Measurements from ENCODE around the gene UNC5CL.

The UNC5CL gene

GRCh38 chr6:41040940-41041536 is 2.0 kb upstream of the UNC5CL start:
- no peak for DNase-seq
- Histone ChIP-seq H3K36me3 (ENCODE audit: control insufficient read depth, insufficient read depth, low read length) (no peaks in the 10 kb centered on the region), H3K27me3 (replicated peaks; ENCODE audit: control insufficient read depth, insufficient read depth, low read length, poor library complexity, severe bottlenecking) (no peaks in the 10 kb centered on the region), H3K27ac (ENCODE audit: insufficient read depth, low read length, poor library complexity, severe bottlenecking) (no peak overlapping the region), H3K4me3 (ENCODE audit: insufficient read depth, low read depth, low read length, poor library complexity, severe bottlenecking) (no peak overlapping the region), H3K4me1 (ENCODE audit: control insufficient read depth, insufficient read depth, low read length, poor library complexity, severe bottlenecking) (no peaks in the 10 kb centered on the region), H3K9me3 (ENCODE audit: control insufficient read depth, low read length) (no peaks in the 10 kb centered on the region)

GRCh38 chr6:41040101-41040939 is 1.3 kb upstream of the UNC5CL start:
- Histone ChIP-seq H3K36me3 (ENCODE audit: control insufficient read depth, insufficient read depth, low read length) (no peaks in the 10 kb centered on the region), H3K4me1 (ENCODE audit: control insufficient read depth, insufficient read depth, low read length, poor library complexity, severe bottlenecking) (no peaks in the 10 kb centered on the region), H3K9me3 (ENCODE audit: control insufficient read depth, low read length) (no peaks in the 10 kb centered on the region), H3K4me3 (ENCODE audit: insufficient read depth, low read depth, low read length, poor library complexity, severe bottlenecking) (no peak overlapping the region), H3K27ac (ENCODE audit: insufficient read depth, low read length, poor library complexity, severe bottlenecking) (no peak overlapping the region), H3K27me3 (replicated peaks; ENCODE audit: control insufficient read depth, insufficient read depth, low read length, poor library complexity, severe bottlenecking) (no peaks in the 10 kb centered on the region)
- DNase-seq, result no peak

GRCh38 chr6:41038205-41038604 is 816 bp downstream of the UNC5CL start:
- no peaks in the 10 kb centered on the region for H3K36me3 ChIP-seq (ENCODE audit: control insufficient read depth, insufficient read depth, low read length)
- no peak overlapping the region for H3K27ac ChIP-seq (ENCODE audit: insufficient read depth, low read length, poor library complexity, severe bottlenecking)
- H3K9me3 ChIP-seq (ENCODE audit: control insufficient read depth, low read length), result no peaks in the 10 kb centered on the region
- no peak for DNase-seq
- no peaks in the 10 kb centered on the region for H3K27me3 ChIP-seq (replicated peaks; ENCODE audit: control insufficient read depth, insufficient read depth, low read length, poor library complexity, severe bottlenecking)
- no peaks in the 10 kb centered on the region for H3K4me1 ChIP-seq (ENCODE audit: control insufficient read depth, insufficient read depth, low read length, poor library complexity, severe bottlenecking)
- no peak overlapping the region for H3K4me3 ChIP-seq (ENCODE audit: insufficient read depth, low read depth, low read length, poor library complexity, severe bottlenecking)

- no peak for DNase-seq
- H3K4me1 ChIP-seq (ENCODE audit: control insufficient read depth, insufficient read depth, low read length, poor library complexity, severe bottlenecking), result no peaks in the 10 kb centered on the region
- no peaks in the 10 kb centered on the region for H3K36me3 ChIP-seq (ENCODE audit: control insufficient read depth, insufficient read depth, low read length)
- H3K27me3 ChIP-seq (replicated peaks; ENCODE audit: control insufficient read depth, insufficient read depth, low read length, poor library complexity, severe bottlenecking), result no peaks in the 10 kb centered on the region
- H3K9me3 ChIP-seq (ENCODE audit: control insufficient read depth, low read length), result no peaks in the 10 kb centered on the region
- H3K27ac ChIP-seq (ENCODE audit: insufficient read depth, low read length, poor library complexity, severe bottlenecking), result no peak overlapping the region
- H3K4me3 ChIP-seq (ENCODE audit: insufficient read depth, low read depth, low read length, poor library complexity, severe bottlenecking), result no peak overlapping the region
These were observed 1.7 kb downstream of the UNC5CL start for GRCh38 chr6:41037107-41037900.

- Histone ChIP-seq H3K27me3 (replicated peaks; ENCODE audit: control insufficient read depth, insufficient read depth, low read length, poor library complexity, severe bottlenecking) (no peaks in the 10 kb centered on the region), H3K9me3 (ENCODE audit: control insufficient read depth, low read length) (no peaks in the 10 kb centered on the region), H3K27ac (ENCODE audit: insufficient read depth, low read length, poor library complexity, severe bottlenecking) (no peak overlapping the region), H3K4me1 (ENCODE audit: control insufficient read depth, insufficient read depth, low read length, poor library complexity, severe bottlenecking) (no peaks in the 10 kb centered on the region), H3K36me3 (ENCODE audit: control insufficient read depth, insufficient read depth, low read length) (no peaks in the 10 kb centered on the region), H3K4me3 (ENCODE audit: insufficient read depth, low read depth, low read length, poor library complexity, severe bottlenecking) (no peak overlapping the region)
- no peak for DNase-seq
These were observed 2.4 kb downstream of the UNC5CL start for GRCh38 chr6:41036601-41037000.

GRCh38 chr6:41036186-41036585 is 2.8 kb downstream of the UNC5CL start:
- Histone ChIP-seq H3K36me3 (ENCODE audit: control insufficient read depth, insufficient read depth, low read length) (no peaks in the 10 kb centered on the region), H3K27me3 (replicated peaks; ENCODE audit: control insufficient read depth, insufficient read depth, low read length, poor library complexity, severe bottlenecking) (no peaks in the 10 kb centered on the region), H3K4me3 (ENCODE audit: insufficient read depth, low read depth, low read length, poor library complexity, severe bottlenecking) (no peak overlapping the region), H3K9me3 (ENCODE audit: control insufficient read depth, low read length) (no peaks in the 10 kb centered on the region), H3K4me1 (ENCODE audit: control insufficient read depth, insufficient read depth, low read length, poor library complexity, severe bottlenecking) (no peaks in the 10 kb centered on the region), H3K27ac (ENCODE audit: insufficient read depth, low read length, poor library complexity, severe bottlenecking) (no peak overlapping the region)
- DNase-seq, result no peak

GRCh38 chr6:41033776-41034175 is 5.2 kb downstream of the UNC5CL start:
- DNase-seq, result no peak
- Histone ChIP-seq H3K27me3 (replicated peaks; ENCODE audit: control insufficient read depth, insufficient read depth, low read length, poor library complexity, severe bottlenecking) (no peaks in the 10 kb centered on the region), H3K4me1 (ENCODE audit: control insufficient read depth, insufficient read depth, low read length, poor library complexity, severe bottlenecking) (peaks cover under 1% of the 10 kb centered on the region), H3K4me3 (ENCODE audit: insufficient read depth, low read depth, low read length, poor library complexity, severe bottlenecking) (no peak overlapping the region), H3K9me3 (ENCODE audit: control insufficient read depth, low read length) (no peaks in the 10 kb centered on the region), H3K27ac (ENCODE audit: insufficient read depth, low read length, poor library complexity, severe bottlenecking) (no peak overlapping the region), H3K36me3 (ENCODE audit: control insufficient read depth, insufficient read depth, low read length) (no peaks in the 10 kb centered on the region)

- Histone ChIP-seq H3K36me3 (ENCODE audit: control insufficient read depth, insufficient read depth, low read length) (no peaks in the 10 kb centered on the region), H3K4me1 (ENCODE audit: control insufficient read depth, insufficient read depth, low read length, poor library complexity, severe bottlenecking) (peaks cover 9% of the 10 kb centered on the region), H3K27ac (ENCODE audit: insufficient read depth, low read length, poor library complexity, severe bottlenecking) (no peak overlapping the region), H3K27me3 (replicated peaks; ENCODE audit: control insufficient read depth, insufficient read depth, low read length, poor library complexity, severe bottlenecking) (no peaks in the 10 kb centered on the region), H3K9me3 (ENCODE audit: control insufficient read depth, low read length) (no peaks in the 10 kb centered on the region), H3K4me3 (ENCODE audit: insufficient read depth, low read depth, low read length, poor library complexity, severe bottlenecking) (no peak overlapping the region)
- DNase-seq, result no peak
These were observed 6.2 kb downstream of the UNC5CL start for GRCh38 chr6:41032830-41033229.

GRCh38 chr6:41028561-41029412 is 10.2 kb downstream of the UNC5CL start:
- no peak for DNase-seq
- H3K27ac ChIP-seq (ENCODE audit: insufficient read depth, low read length, poor library complexity, severe bottlenecking), result no peak overlapping the region
- H3K27me3 ChIP-seq (replicated peaks; ENCODE audit: control insufficient read depth, insufficient read depth, low read length, poor library complexity, severe bottlenecking), result no peaks in the 10 kb centered on the region
- peaks cover 18% of the 10 kb centered on the region for H3K4me1 ChIP-seq (ENCODE audit: control insufficient read depth, insufficient read depth, low read length, poor library complexity, severe bottlenecking)
- H3K36me3 ChIP-seq (ENCODE audit: control insufficient read depth, insufficient read depth, low read length), result no peaks in the 10 kb centered on the region
- no peaks in the 10 kb centered on the region for H3K9me3 ChIP-seq (ENCODE audit: control insufficient read depth, low read length)
- peak overlapping the region; percentile 68 for H3K4me3 ChIP-seq (ENCODE audit: insufficient read depth, low read depth, low read length, poor library complexity, severe bottlenecking)

All from effector memory CD4-positive, alpha-beta T cell (primary cell).